ENCODE measurements around the gene IFNA17. TPM values are rescaled to one million over a fixed set of nuclear protein-coding genes. Genes with fewer than 3 reads are reported as not detected.
"Not testable (repeated sequence)": the region's sequence is repeated elsewhere in the genome, so short reads cannot be mapped to it uniquely, and the experiment has no call there.

The IFNA17 gene
- total and polyA plus RNA-seq, 5 experiments from 2014 or later, result not detected

GRCh38 chr9:21194867-21195776 is 32.9 kb downstream of the IFNA17 start:
- not testable (repeated sequence) for H3K27ac Mint-ChIP-seq, H3K9me3 Mint-ChIP-seq, H3K36me3 Mint-ChIP-seq

GRCh38 chr9:21187487-21187886 is 40.5 kb downstream of the IFNA17 start, which contains the start of gene IFNA4:
Gene IFNA4, minus strand, starts transcription at chr9:21187587. Its CDS starts 56 bp downstream, at chr9:21187531.
- H3K4me3 Mint-ChIP-seq, H3K9me3 Mint-ChIP-seq: not testable (repeated sequence)
- peaks cover 8 to 13% (median 12%) of the 10 kb centered on the region in 4 donors for H3K4me1 Mint-ChIP-seq

More at GRCh38 chr9:21194867-21195776, 32.9 kb downstream of the IFNA17 start:
- H3K27me3 Mint-ChIP-seq, POLR2A ChIA-PET, H3K4me1 Mint-ChIP-seq: not testable (repeated sequence)
- ATAC-seq (peak; percentile 91 to 97), DNase-seq (peak in 7 of 10 donors; percentile 6 to 57 (median 43))
- H3K4me3 Mint-ChIP-seq, result peak overlapping the region; percentile 33 to 78 (median 56)

GRCh38 chr9:21182810-21183736 is 44.9 kb downstream of the IFNA17 start:
- DNase-seq, result peak in 4 of 10 donors; percentile 22 to 32 (median 31)
- POLR2A ChIA-PET, H3K4me3 Mint-ChIP-seq, H3K9me3 Mint-ChIP-seq, H3K27me3 Mint-ChIP-seq, H3K36me3 Mint-ChIP-seq: not testable (repeated sequence)
- peak; percentile 82 to 87 for ATAC-seq
- Mint-ChIP-seq H3K4me1 (peaks cover 8 to 13% (median 11%) of the 10 kb centered on the region in 4 donors), H3K27ac (peak overlapping the region in 4 of 10 donors; percentile 24 to 58 (median 40))

More at GRCh38 chr9:21187487-21187886, 40.5 kb downstream of the IFNA17 start, which contains the start of gene IFNA4:
- ATAC-seq, DNase-seq, H3K36me3 Mint-ChIP-seq, H3K27ac Mint-ChIP-seq, POLR2A ChIA-PET, H3K27me3 Mint-ChIP-seq: not testable (repeated sequence)

Other genes with a start within 250 kb of the IFNA17 start
- gene HACD4, start 196.6 kb downstream of the IFNA17 start, total RNA-seq, result 10 to 100 TPM; 11.5 to 12.6 TPM
- 1 to 10 TPM; 7.5 to 8.1 (median 7.8) TPM for gene HACD4, start 196.6 kb downstream of the IFNA17 start, polyA plus RNA-seq
- gene IFNB1, start 150.3 kb downstream of the IFNA17 start, total RNA-seq, result not detected
- gene IFNB1, start 150.3 kb downstream of the IFNA17 start, polyA plus RNA-seq, result not detected
- gene IFNW1, start 86.4 kb downstream of the IFNA17 start, total RNA-seq, result not detected
- not detected for gene IFNW1, start 86.4 kb downstream of the IFNA17 start, polyA plus RNA-seq
- gene IFNA21, start 61.6 kb downstream of the IFNA17 start, total RNA-seq, result not detected
- not detected for gene IFNA21, start 61.6 kb downstream of the IFNA17 start, polyA plus RNA-seq
- not detected for gene IFNA4, start 40.6 kb downstream of the IFNA17 start, total RNA-seq
- not detected for gene IFNA4, start 40.6 kb downstream of the IFNA17 start, polyA plus RNA-seq
- not detected for gene IFNA7, start 26.0 kb downstream of the IFNA17 start, total RNA-seq
- not detected for gene IFNA7, start 26.0 kb downstream of the IFNA17 start, polyA plus RNA-seq
- gene IFNA10, start 21.1 kb downstream of the IFNA17 start, total RNA-seq, result not detected
- not detected for gene IFNA10, start 21.1 kb downstream of the IFNA17 start, polyA plus RNA-seq
- gene IFNA16, start 10.9 kb downstream of the IFNA17 start, total RNA-seq, result not detected
- gene IFNA16, start 10.9 kb downstream of the IFNA17 start, polyA plus RNA-seq, result not detected
- gene IFNA14, start 11.8 kb upstream of the IFNA17 start, total RNA-seq, result not detected
- not detected for gene IFNA14, start 11.8 kb upstream of the IFNA17 start, polyA plus RNA-seq
- gene IFNA5, start 77.1 kb upstream of the IFNA17 start, total RNA-seq, result under 1 TPM in 1 of 2 experiments, not detected in 1; 0.52 TPM
- gene IFNA5, start 77.1 kb upstream of the IFNA17 start, polyA plus RNA-seq, result not detected
- gene KLHL9, start 107.2 kb upstream of the IFNA17 start, total RNA-seq, result 10 to 100 TPM; 33.8 to 36.4 TPM
- gene KLHL9, start 107.2 kb upstream of the IFNA17 start, polyA plus RNA-seq, result 10 to 100 TPM; 14.8 to 19.6 (median 18.6) TPM
- not detected for gene IFNA6, start 122.7 kb upstream of the IFNA17 start, total RNA-seq
- gene IFNA6, start 122.7 kb upstream of the IFNA17 start, polyA plus RNA-seq, result not detected
- gene IFNA13, start 139.8 kb upstream of the IFNA17 start, total RNA-seq, result not detected
- not detected for gene IFNA13, start 139.8 kb upstream of the IFNA17 start, polyA plus RNA-seq
- not detected for gene IFNA2, start 157.2 kb upstream of the IFNA17 start, total RNA-seq
- gene IFNA2, start 157.2 kb upstream of the IFNA17 start, polyA plus RNA-seq, result not detected
- not detected for gene IFNA8, start 180.9 kb upstream of the IFNA17 start, total RNA-seq
- gene IFNA8, start 180.9 kb upstream of the IFNA17 start, polyA plus RNA-seq, result not detected
- not detected for gene IFNA1, start 212.2 kb upstream of the IFNA17 start, total RNA-seq
- not detected for gene IFNA1, start 212.2 kb upstream of the IFNA17 start, polyA plus RNA-seq

Measured in naive thymus-derived CD8-positive, alpha-beta T cell (primary cell).